HG02588 (cell line): Measurements from ENCODE around the gene IL15.
A peak's percentile ranks its signal among the peaks of the same experiment; 100 is the strongest.
"Not testable (repeated sequence)": the region's sequence is repeated elsewhere in the genome, so short reads cannot be mapped to it uniquely, and the experiment has no call there.

Source experiments
- ATAC-seq: cut with Tn5 transposase; IDR thresholded peaks from one replicate; pipeline ENCODE4 v1.9.1; 2021; ENCODE audit warnings: mild to moderate bottlenecking, moderate library complexity; ENCODE audit not compliant: unreplicated experiment

Gene IL15

GRCh38 chr4:141636082-141636770 is at the start of gene IL15:
IL15 (plus strand) TSS chr4:141636583; CDS start chr4:141719465, 82,882 bp downstream.
- ATAC-seq, result peak; percentile 71

GRCh38 chr4:141587897-141588296 is 48.5 kb upstream of the IL15 start:
- no peak for ATAC-seq

- ATAC-seq, result no peak
These were observed 40.9 kb upstream of the IL15 start for GRCh38 chr4:141595531-141595930.

- ATAC-seq, result no peak
These were observed 36.5 kb upstream of the IL15 start for GRCh38 chr4:141599853-141600252.

GRCh38 chr4:141604683-141605082 is 31.7 kb upstream of the IL15 start:
- not testable (repeated sequence) for ATAC-seq

- ATAC-seq, result no peak
These were observed 30.9 kb upstream of the IL15 start for GRCh38 chr4:141605425-141605856.

GRCh38 chr4:141609243-141609642 is 27.1 kb upstream of the IL15 start:
- ATAC-seq, result no peak

- no peak for ATAC-seq
These were observed 26.0 kb upstream of the IL15 start for GRCh38 chr4:141610365-141610764.

GRCh38 chr4:141614878-141615586 is 21.4 kb upstream of the IL15 start:
- ATAC-seq, result peak; percentile 77

GRCh38 chr4:141615587-141615918 is 20.8 kb upstream of the IL15 start:
- ATAC-seq, result not testable (repeated sequence)

- ATAC-seq, result no peak
These were observed 15.7 kb upstream of the IL15 start for GRCh38 chr4:141620715-141621114.

- ATAC-seq, result no peak
These were observed 11.4 kb upstream of the IL15 start for GRCh38 chr4:141625023-141625422.

GRCh38 chr4:141630854-141631253 is 5.5 kb upstream of the IL15 start:
- no peak for ATAC-seq

- ATAC-seq, result peak; percentile 41
These were observed 674 bp upstream of the IL15 start for GRCh38 chr4:141635736-141636081.

- ATAC-seq, result peak; percentile 50
These were observed 533 bp downstream of the IL15 start for GRCh38 chr4:141636771-141637460.

GRCh38 chr4:141637565-141637964 is 1.2 kb downstream of the IL15 start:
- ATAC-seq, result no peak

- no peak for ATAC-seq
These were observed 1.8 kb downstream of the IL15 start for GRCh38 chr4:141638230-141638629.

GRCh38 chr4:141640696-141641095 is 4.3 kb downstream of the IL15 start:
- ATAC-seq, result no peak

GRCh38 chr4:141642063-141642462 is 5.7 kb downstream of the IL15 start:
- ATAC-seq, result no peak

GRCh38 chr4:141642711-141643110 is 6.3 kb downstream of the IL15 start:
- ATAC-seq, result no peak

GRCh38 chr4:141643557-141643956 is 7.2 kb downstream of the IL15 start:
- peak; percentile 58 for ATAC-seq
